Stimulated activated CD8-positive, alpha-beta memory T cell treated with anti-CD3 and anti-CD28 coated beads, Interleukin-12 subunit alpha, Interleukin-12 subunit beta, amount 100 ng/mL, for 24 hours (primary cell): Measurements from ENCODE around the gene POC1B.
A peak's percentile ranks its signal among the peaks of the same experiment; 100 is the strongest.

ENCODE experiments used
- DNase-seq: peaks from one replicate; pipeline ENCODE4 v3.0.0-alpha.2; 2020; ENCODE audit errors: extremely low read depth

POC1B gene

GRCh38 chr12:89497005-89497404 is 28.8 kb downstream of the POC1B start:
- DNase-seq, result no peak

- peak; percentile 9 for DNase-seq
Measured at GRCh38 chr12:89494411-89495231, 31.2 kb downstream of the POC1B start.

GRCh38 chr12:89493670-89494302 is 32.1 kb downstream of the POC1B start:
- no peak for DNase-seq

- DNase-seq, result no peak
Measured at GRCh38 chr12:89492883-89493282, 33.0 kb downstream of the POC1B start.

- no peak for DNase-seq
Measured at GRCh38 chr12:89490922-89491321, 34.9 kb downstream of the POC1B start.

GRCh38 chr12:89486264-89486663 is 39.6 kb downstream of the POC1B start:
- no peak for DNase-seq

GRCh38 chr12:89484470-89484869 is 41.4 kb downstream of the POC1B start:
- DNase-seq, result no peak

GRCh38 chr12:89481213-89481914 is 44.5 kb downstream of the POC1B start:
- no peak for DNase-seq

- DNase-seq, result no peak
Measured at GRCh38 chr12:89479982-89480381, 45.9 kb downstream of the POC1B start.

- DNase-seq, result no peak
Measured at GRCh38 chr12:89477633-89478279, 48.1 kb downstream of the POC1B start.

GRCh38 chr12:89476904-89477595 is 48.8 kb downstream of the POC1B start:
- no peak for DNase-seq

- DNase-seq, result no peak
Measured at GRCh38 chr12:89476232-89476631, 49.6 kb downstream of the POC1B start.

GRCh38 chr12:89475203-89475990 is 50.5 kb downstream of the POC1B start:
- DNase-seq, result no peak

- DNase-seq, result no peak
Measured at GRCh38 chr12:89474615-89475014, 51.2 kb downstream of the POC1B start.

- DNase-seq, result no peak
Measured at GRCh38 chr12:89472508-89472907, 53.3 kb downstream of the POC1B start.

- DNase-seq, result no peak
Measured at GRCh38 chr12:89470741-89471509, 54.9 kb downstream of the POC1B start.

- no peak for DNase-seq
Measured at GRCh38 chr12:89469361-89469760, 56.5 kb downstream of the POC1B start.

- DNase-seq, result no peak
Measured at GRCh38 chr12:89468648-89469326, 57.1 kb downstream of the POC1B start.

GRCh38 chr12:89468017-89468416 is 57.8 kb downstream of the POC1B start:
- DNase-seq, result no peak
